Measurements from ENCODE around the gene CGB5.

The CGB5 gene

GRCh38 chr19:49080392-49080791, 36.7 kb downstream of the CGB5 start:
- no peak for TF ChIP-seq CTCF (conservative IDR thresholded peaks at IDR 0.05)

DNA sequence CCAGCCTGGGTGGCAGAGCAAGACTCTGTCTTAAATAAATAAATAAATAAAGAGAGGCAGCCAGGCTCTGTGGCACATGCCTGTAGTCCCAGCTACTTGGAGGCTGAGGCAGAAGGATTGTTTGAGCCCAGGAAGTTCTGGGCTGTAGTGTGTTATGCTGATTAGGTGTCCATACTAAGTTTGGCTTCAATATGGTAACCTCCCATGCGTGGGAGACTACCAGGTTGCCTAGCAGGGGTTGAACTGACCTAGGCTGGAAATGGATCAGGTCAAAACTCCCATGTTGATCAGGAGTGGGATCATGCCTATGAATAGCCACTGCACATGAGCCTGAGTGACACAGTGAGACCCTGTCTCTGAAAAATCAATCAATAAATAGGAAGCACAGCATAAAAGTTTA, 37.6 kb downstream of the CGB5 start:
- TF ChIP-seq CTCF (conservative IDR thresholded peaks at IDR 0.05) = no peak
- H3K27ac ChIP-seq = no peak overlapping the region

More at GRCh38 chr19:49080392-49080791, 36.7 kb downstream of the CGB5 start:
- no peak overlapping the region for H3K27ac ChIP-seq

- TF ChIP-seq CTCF (conservative IDR thresholded peaks at IDR 0.05) = no peak
Observed at GRCh38 chr19:49084206-49085019, 40.8 kb downstream of the CGB5 start.

DNA sequence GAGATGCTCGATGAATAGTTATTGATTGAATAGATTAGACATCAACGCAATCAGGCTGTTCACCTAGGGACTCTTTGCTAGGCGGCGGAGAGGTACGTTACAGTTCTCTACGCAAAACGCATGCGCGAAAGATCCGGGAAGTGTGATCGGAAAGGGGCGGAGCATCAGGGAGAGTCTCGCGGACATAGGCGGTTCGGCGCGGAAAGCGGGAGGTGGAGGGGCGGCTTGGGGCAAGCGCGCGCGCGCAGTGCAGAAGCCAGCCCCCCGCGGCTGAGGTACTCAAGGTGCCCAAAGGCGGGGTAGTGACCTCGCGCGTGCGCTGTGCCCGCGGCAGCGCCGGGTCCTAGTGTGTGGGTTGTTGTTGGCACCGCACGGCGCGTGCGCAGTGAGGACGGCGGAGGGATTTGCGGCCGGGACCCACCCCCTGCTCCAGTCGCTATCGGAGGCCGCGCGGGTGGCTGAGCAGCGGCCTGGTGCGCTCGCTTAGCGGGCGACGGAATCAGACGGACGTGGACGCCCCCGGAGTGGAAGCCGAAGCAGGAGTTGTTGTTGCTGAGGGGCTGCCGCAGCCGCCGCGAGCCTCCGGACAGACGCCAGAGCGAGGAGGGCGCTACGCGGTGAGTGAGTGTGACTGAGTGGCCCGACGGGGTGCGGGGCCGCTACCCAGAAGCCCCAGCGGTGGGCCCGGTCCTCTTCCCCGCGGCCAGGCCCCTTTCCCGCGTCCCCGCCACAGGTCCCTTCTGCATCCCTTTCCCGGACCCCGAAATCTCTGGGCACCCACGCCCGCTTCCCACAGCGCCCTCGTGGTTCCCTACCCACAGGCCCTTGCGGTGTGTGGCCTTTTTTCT, 41.6 kb downstream of the CGB5 start, which contains the start of gene SNRNP70:
Gene SNRNP70 (plus strand): TSS at position 432 of the 848 bp plus-strand sequence. CDS start 964 bp downstream, outside the sequence.
- H3K27ac ChIP-seq = peak within 1 kb of the TSS; percentile 94

More at GRCh38 chr19:49084206-49085019, 40.8 kb downstream of the CGB5 start:
- peak overlapping the region; percentile 94 for H3K27ac ChIP-seq

GRCh38 chr19:49085868-49086232, 42.2 kb downstream of the CGB5 start:
- H3K27ac ChIP-seq = peak overlapping the region; percentile 94
- no peak for TF ChIP-seq CTCF (conservative IDR thresholded peaks at IDR 0.05)

More for the DNA sequence above, 41.6 kb downstream of the CGB5 start, which contains the start of gene SNRNP70:
- TF ChIP-seq CTCF (conservative IDR thresholded peaks at IDR 0.05) = no peak

GRCh38 chr19:49086296-49086695, 42.6 kb downstream of the CGB5 start:
- H3K27ac ChIP-seq = peak overlapping the region; percentile 94
- no peak for TF ChIP-seq CTCF (conservative IDR thresholded peaks at IDR 0.05)

GRCh38 chr19:49091391-49092038, 47.9 kb downstream of the CGB5 start:
- H3K27ac ChIP-seq = no peak overlapping the region
- TF ChIP-seq CTCF (conservative IDR thresholded peaks at IDR 0.05) = no peak

Data from VCaP (cell line).